Measurements from ENCODE around the gene DCLK1.

DNA sequence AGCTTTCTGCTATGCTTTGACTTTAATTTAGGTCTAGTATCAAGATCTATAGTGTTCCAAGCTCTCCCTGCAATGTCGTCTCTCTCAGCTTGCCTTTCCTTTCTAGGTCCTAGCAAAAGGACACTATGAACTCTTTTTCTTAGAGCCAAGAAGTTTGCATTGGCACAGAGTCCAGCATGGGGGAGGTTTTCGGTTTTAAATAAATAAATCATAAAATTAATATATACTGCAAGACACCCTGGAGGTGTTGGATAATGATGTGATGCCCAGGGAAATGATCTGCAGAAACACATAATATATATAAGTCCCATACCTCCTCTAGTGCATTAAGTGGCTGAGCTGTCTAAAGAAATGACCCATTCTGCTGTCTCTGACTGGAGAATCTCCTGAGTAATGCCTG is 338.3 kb downstream of the DCLK1 start:
- TF ChIP-seq EZH2 (IDR thresholded peaks at IDR 0.05; ENCODE audit: insufficient read depth, poor library complexity, severe bottlenecking) (no peak), EZH2phosphoT487 (IDR thresholded peaks at IDR 0.05; ENCODE audit: insufficient read depth, low read depth) (no peak)
